Naive thymus-derived CD4-positive, alpha-beta T cell (primary cell): ENCODE measurements around the gene KIF16B. TPM values are rescaled to one million over a fixed set of nuclear protein-coding genes. Genes with fewer than 3 reads are reported as not detected.
A peak's percentile ranks its signal among the peaks of the same experiment; 100 is the strongest.

Experiments used
- ATAC-seq: fragments of 150-1000 bp; cut with Tn5 transposase; 2 replicates; pipeline ENCODE4 v1.10.0; 2021; ENCODE audit warnings: mild to moderate bottlenecking, moderate library complexity
- CTCF ChIA-PET: fragments of 350-600 bp; sonication (Branson Sonifier 250); formaldehyde crosslinking; loops from one replicate; lab custom pipeline; 2021; ENCODE audit warnings: antibody characterized with exemption; lab: Charles Lee
- POLR2A ChIA-PET: fragments of 350-600 bp; sonication (Branson Sonifier 250); formaldehyde crosslinking; loops from one replicate; lab custom pipeline; 2021; ENCODE audit warnings: antibody characterized with exemption, inconsistent platforms; lab: Charles Lee
- DNase-seq, 9 donors: peaks; one replicate each; pipeline versions ENCODE4 v3.0.0 to v3.0.0-alpha.2; 2020 to 2022; ENCODE audit warnings: mixed read lengths in 1 of 9
- H3K27ac ChIP-seq: one replicate; pipeline ENCODE4 v1.7.0; 2013; ENCODE audit warnings: mild to moderate bottlenecking, low read depth, low read length, moderate library complexity
- H3K27me3 ChIP-seq, 2 donors: one replicate each; pipeline ENCODE4 v1.7.0; 2013; ENCODE audit warnings: low read length in 2 of 2, mild to moderate bottlenecking in 2 of 2, moderate library complexity in 2 of 2; ENCODE audit not compliant: control insufficient read depth in 2 of 2, insufficient read depth in 2 of 2
- H3K36me3 ChIP-seq, 3 experiments: 1 replicate in 2 of 3; 2 replicates in 1 of 3; pipeline ENCODE4 v1.7.0; 2013; ENCODE audit warnings: low read length in 3 of 3, mild to moderate bottlenecking in 3 of 3, moderate library complexity in 1 of 3; ENCODE audit not compliant: insufficient read depth in 3 of 3, control insufficient read depth in 2 of 3
- H3K4me1 ChIP-seq, 2 donors: one replicate each; pipeline ENCODE4 v1.7.0; 2013; ENCODE audit warnings: low read length in 2 of 2, mild to moderate bottlenecking in 2 of 2, moderate library complexity in 1 of 2; ENCODE audit not compliant: control insufficient read depth in 2 of 2, insufficient read depth in 2 of 2
- H3K4me3 ChIP-seq: 2 replicates; pipeline ENCODE4 v1.7.0; 2013; ENCODE audit warnings: mild to moderate bottlenecking, low read length
- H3K9me3 ChIP-seq, 3 experiments: 1 replicate in 2 of 3; 2 replicates in 1 of 3; pipeline ENCODE4 v1.7.0; 2013; ENCODE audit warnings: low read length in 3 of 3; ENCODE audit not compliant: control insufficient read depth in 2 of 3
- H3K27ac Mint-ChIP-seq, 9 donors: one replicate each; pipeline ENCODE4 v1.8.0; 2020 to 2022; ENCODE audit warnings: mixed read lengths in 9 of 9, mild to moderate bottlenecking in 8 of 9, moderate library complexity in 5 of 9, inconsistent platforms in 2 of 9
- H3K27me3 Mint-ChIP-seq, 5 donors: one replicate each; pipeline ENCODE4 v1.8.0; 2021 to 2022; ENCODE audit warnings: mixed read lengths in 5 of 5, mild to moderate bottlenecking in 1 of 5
- H3K36me3 Mint-ChIP-seq, 5 donors: one replicate each; pipeline ENCODE4 v1.8.0; 2020 to 2022; ENCODE audit warnings: mixed read lengths in 5 of 5, mild to moderate bottlenecking in 3 of 5, inconsistent platforms in 1 of 5
- H3K4me1 Mint-ChIP-seq, 7 donors: one replicate each; pipeline ENCODE4 v1.8.0; 2020 to 2022; ENCODE audit warnings: mixed read lengths in 7 of 7, mild to moderate bottlenecking in 3 of 7, inconsistent platforms in 1 of 7
- H3K4me3 Mint-ChIP-seq, 10 donors: one replicate each; pipeline ENCODE4 v1.8.0; 2020 to 2022; ENCODE audit warnings: mild to moderate bottlenecking in 10 of 10, mixed read lengths in 10 of 10, moderate library complexity in 6 of 10, inconsistent platforms in 2 of 10
- H3K9me3 Mint-ChIP-seq, 11 donors: one replicate each; pipeline ENCODE4 v1.8.0; 2020 to 2022; ENCODE audit warnings: mixed read lengths in 11 of 11, mild to moderate bottlenecking in 4 of 11, inconsistent platforms in 1 of 11, moderate library complexity in 1 of 11
- intact Hi-C, 2 donors: fragments of 100-400 bp; cut with micrococcal nuclease; formaldehyde crosslinking; loops; one replicate each; pipeline ENCODE4 v1.15.1; 2023
- polyA plus RNA-seq, 2 donors: library from polyadenylated mRNA; unstranded; fragments of 300-500 nt; fragmentation: Illumina TruSeq; gene quantifications; one replicate each; pipeline ENCODE4 v1.2.3, GENCODE V29; 2021
- total RNA-seq, 6 experiments: library from RNA in 5 of 6; stranded (reverse) in 5 of 6; gene quantifications; 1 replicate in 5 of 6; 2 replicates in 1 of 6; pipeline ENCODE4 v1.2.3 and lab custom pipeline; 2021 to 2026

Gene KIF16B
- total and polyA plus RNA-seq, 7 experiments from 2014 or later: 6.0 to 13.7 (median 10.3) TPM

GRCh38 chr20:16378122-16378521, 195.1 kb downstream of the KIF16B start:
- H3K4me3 ChIP-seq: no peak overlapping the region
- Mint-ChIP-seq H3K36me3 (peaks cover 10 to 79% (median 49%) of the 10 kb centered on the region in 5 donors), H3K9me3 (peaks cover 0 to 5% (median 0%) of the 10 kb centered on the region in 11 donors), H3K27ac (no peak overlapping the region), H3K4me3 (no peak overlapping the region), H3K4me1 (peaks cover 0 to 7% (median 0%) of the 10 kb centered on the region in 7 donors), H3K27me3 (no peaks in the 10 kb centered on the region)
- no peaks in the 10 kb centered on the region for H3K9me3 ChIP-seq
- H3K4me1 ChIP-seq: no peaks in the 10 kb centered on the region
- intact Hi-C loops: no loop called here
- no peak for DNase-seq
- no peak overlapping the region for H3K27ac ChIP-seq
- no peak for ATAC-seq
- ChIA-PET CTCF (no interaction called here), POLR2A (no interaction called here)
- peaks cover 0 to 35% (median 0%) of the 10 kb centered on the region in 3 experiments for H3K36me3 ChIP-seq
- H3K27me3 ChIP-seq: no peaks in the 10 kb centered on the region

- intact Hi-C loops: no loop called here
- no peak overlapping the region for H3K27ac Mint-ChIP-seq
- Histone ChIP-seq H3K9me3 (no peaks in the 10 kb centered on the region), H3K36me3 (peaks cover 0 to 25% (median 0%) of the 10 kb centered on the region in 3 experiments), H3K27ac (no peak overlapping the region), H3K4me1 (no peaks in the 10 kb centered on the region), H3K4me3 (no peak overlapping the region), H3K27me3 (no peaks in the 10 kb centered on the region)
- DNase-seq (no peak), ATAC-seq (no peak)
- CTCF ChIA-PET: no interaction called here
- no peaks in the 10 kb centered on the region for H3K4me1 Mint-ChIP-seq
- POLR2A ChIA-PET: no interaction called here
- H3K4me3 Mint-ChIP-seq: no peak overlapping the region
- no peaks in the 10 kb centered on the region for H3K9me3 Mint-ChIP-seq
- peaks cover 2 to 77% (median 72%) of the 10 kb centered on the region in 5 donors for H3K36me3 Mint-ChIP-seq
- no peaks in the 10 kb centered on the region for H3K27me3 Mint-ChIP-seq
Observed at GRCh38 chr20:16369441-16369840, 203.8 kb downstream of the KIF16B start.

- H3K36me3 Mint-ChIP-seq: peaks cover 2 to 75% (median 65%) of the 10 kb centered on the region in 5 donors
- no peaks in the 10 kb centered on the region for H3K4me1 ChIP-seq
- H3K27ac ChIP-seq: no peak overlapping the region
- peaks cover 0 to 24% (median 0%) of the 10 kb centered on the region in 3 experiments for H3K36me3 ChIP-seq
- no peaks in the 10 kb centered on the region for H3K27me3 ChIP-seq
- H3K4me3 ChIP-seq: no peak overlapping the region
- no peaks in the 10 kb centered on the region for H3K9me3 ChIP-seq
- CTCF ChIA-PET: no interaction called here
- no peaks in the 10 kb centered on the region for H3K27me3 Mint-ChIP-seq
- peak overlapping the region in 1 of 9 donors; percentile 72 for H3K27ac Mint-ChIP-seq
- H3K4me1 Mint-ChIP-seq: no peaks in the 10 kb centered on the region
- no peak overlapping the region for H3K4me3 Mint-ChIP-seq
- POLR2A ChIA-PET: no interaction called here
- ATAC-seq (no peak), DNase-seq (no peak)
- no peaks in the 10 kb centered on the region for H3K9me3 Mint-ChIP-seq
- intact Hi-C loops: no loop called here
Observed at GRCh38 chr20:16368645-16369292, 204.5 kb downstream of the KIF16B start.

GRCh38 chr20:16367948-16368560, 205.2 kb downstream of the KIF16B start:
- CTCF ChIA-PET: no interaction called here

GRCh38 chr20:16366529-16366928, 206.7 kb downstream of the KIF16B start:
- ChIA-PET POLR2A (no interaction called here), CTCF (no interaction called here)
- Histone ChIP-seq H3K4me3 (no peak overlapping the region), H3K9me3 (no peaks in the 10 kb centered on the region), H3K36me3 (peaks cover 0 to 24% (median 0%) of the 10 kb centered on the region in 3 experiments), H3K27ac (no peak overlapping the region), H3K27me3 (no peaks in the 10 kb centered on the region), H3K4me1 (no peaks in the 10 kb centered on the region)
- ATAC-seq (no peak), DNase-seq (no peak)
- H3K4me1 Mint-ChIP-seq: no peaks in the 10 kb centered on the region
- H3K4me3 Mint-ChIP-seq: no peak overlapping the region
- intact Hi-C loops: no loop called here
- peaks cover 0 to 70% (median 45%) of the 10 kb centered on the region in 5 donors for H3K36me3 Mint-ChIP-seq
- H3K27me3 Mint-ChIP-seq: no peaks in the 10 kb centered on the region
- peak overlapping the region in 1 of 9 donors; percentile 1 for H3K27ac Mint-ChIP-seq
- no peaks in the 10 kb centered on the region for H3K9me3 Mint-ChIP-seq

More at GRCh38 chr20:16367948-16368560, 205.2 kb downstream of the KIF16B start:
- no peak for ATAC-seq
- Histone ChIP-seq H3K36me3 (peaks cover 0 to 24% (median 0%) of the 10 kb centered on the region in 3 experiments), H3K27me3 (no peaks in the 10 kb centered on the region), H3K4me3 (no peak overlapping the region), H3K9me3 (no peaks in the 10 kb centered on the region), H3K4me1 (no peaks in the 10 kb centered on the region), H3K27ac (no peak overlapping the region)
- no peaks in the 10 kb centered on the region for H3K4me1 Mint-ChIP-seq
- no peak overlapping the region for H3K4me3 Mint-ChIP-seq
- no peaks in the 10 kb centered on the region for H3K9me3 Mint-ChIP-seq
- no peak overlapping the region for H3K27ac Mint-ChIP-seq
- POLR2A ChIA-PET: no interaction called here
- no peaks in the 10 kb centered on the region for H3K27me3 Mint-ChIP-seq
- peaks cover 2 to 74% (median 60%) of the 10 kb centered on the region in 5 donors for H3K36me3 Mint-ChIP-seq
- no peak for DNase-seq
- intact Hi-C loops: no loop called here

- no peak overlapping the region for H3K4me3 Mint-ChIP-seq
- intact Hi-C loops: no loop called here
- no peak for DNase-seq
- H3K36me3 Mint-ChIP-seq: peaks cover 0 to 68% (median 31%) of the 10 kb centered on the region in 5 donors
- no peak overlapping the region for H3K27ac ChIP-seq
- no peaks in the 10 kb centered on the region for H3K4me1 ChIP-seq
- no peak for ATAC-seq
- peaks cover 0 to 1% (median 0%) of the 10 kb centered on the region in 11 donors for H3K9me3 Mint-ChIP-seq
- H3K27ac Mint-ChIP-seq: no peak overlapping the region
- no peaks in the 10 kb centered on the region for H3K27me3 ChIP-seq
- H3K4me3 ChIP-seq: no peak overlapping the region
- H3K27me3 Mint-ChIP-seq: no peaks in the 10 kb centered on the region
- peaks cover 0 to 14% (median 0%) of the 10 kb centered on the region in 3 experiments for H3K36me3 ChIP-seq
- no peaks in the 10 kb centered on the region for H3K4me1 Mint-ChIP-seq
- CTCF ChIA-PET: no interaction called here
- POLR2A ChIA-PET: no interaction called here
- H3K9me3 ChIP-seq: no peaks in the 10 kb centered on the region
Observed at GRCh38 chr20:16364320-16364687, 208.9 kb downstream of the KIF16B start.
